Measurements from ENCODE around the gene BHLHE23. TPM values are rescaled to one million over a fixed set of nuclear protein-coding genes. Genes with fewer than 3 reads are reported as not detected.

The BHLHE23 gene
- total and polyA plus RNA-seq, 2 donors from 2014 or later: not detected

DNA sequence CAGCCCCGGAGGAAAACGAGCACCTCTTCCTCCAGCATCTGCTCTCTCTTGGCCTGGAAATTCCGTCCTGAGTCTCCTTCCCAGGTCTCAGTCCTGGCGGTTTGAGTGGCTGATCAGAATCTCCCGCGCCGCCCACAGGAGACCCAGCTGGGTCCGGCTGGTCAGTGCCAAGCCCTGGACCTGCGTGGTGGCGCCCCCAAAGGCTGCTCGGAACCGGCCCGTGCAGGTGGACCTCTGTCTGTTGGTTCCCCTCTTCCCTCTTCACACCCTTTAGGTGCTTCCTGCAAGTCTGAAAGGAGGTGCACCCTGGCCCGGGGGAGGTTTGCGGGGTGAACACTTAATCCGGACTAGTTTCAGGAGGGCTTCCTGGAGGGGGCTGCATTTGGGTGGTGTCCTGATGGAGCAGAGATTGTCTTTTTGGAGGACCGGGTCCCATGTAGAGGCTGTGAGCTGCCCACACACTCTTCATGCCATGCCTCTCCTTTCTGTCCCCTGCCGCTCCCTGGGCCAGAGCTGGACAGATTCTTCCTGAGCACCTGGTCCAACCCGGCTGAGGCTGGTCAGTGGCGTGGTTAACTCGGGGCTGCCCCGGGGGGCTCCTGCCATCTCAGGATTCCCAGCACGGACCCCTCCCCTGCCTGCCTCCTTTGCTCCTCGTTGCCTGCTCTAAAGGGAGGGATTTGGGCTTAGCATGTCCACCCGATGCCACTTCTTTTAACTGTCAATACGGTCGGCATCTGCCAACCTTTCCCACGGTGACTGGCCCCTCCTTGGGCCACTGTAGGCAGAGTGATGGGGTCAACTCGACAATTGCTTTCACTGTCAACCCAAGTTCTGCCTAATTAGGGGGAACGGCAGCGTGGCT lies 16.5 kb upstream of the BHLHE23 start:
- no peak overlapping the region for H3K4me3 ChIP-seq (ENCODE audit: low read length in 3 of 3)
- H3K9ac ChIP-seq (ENCODE audit: low read length in 3 of 3): no peak overlapping the region
- H3K4me1 ChIP-seq (ENCODE audit: control insufficient read depth in 2 of 3, insufficient read depth in 2 of 3, low read depth in 1 of 3, low read length in 3 of 3): no peaks in the 10 kb centered on the region
- no peaks in the 10 kb centered on the region for H3K9me3 ChIP-seq (ENCODE audit: control insufficient read depth in 2 of 3, insufficient read depth in 1 of 3, low read length in 3 of 3)
- H3K27ac ChIP-seq (ENCODE audit: low read depth in 2 of 2, low read length in 2 of 2): no peak overlapping the region
- intact Hi-C loops (cut with DNase I): no loop called here
- peaks cover 20% of the 10 kb centered on the region for H3K27me3 ChIP-seq (ENCODE audit: control insufficient read depth, insufficient read depth, low read length)
- H3K36me3 ChIP-seq (ENCODE audit: control insufficient read depth in 2 of 3, insufficient read depth in 3 of 3, low read length in 3 of 3): no peaks in the 10 kb centered on the region
- FAIRE-seq: no peak
- peak in 2 of 5 donors; percentile 30 to 42 for DNase-seq
- TF ChIP-seq, protein P1, sequence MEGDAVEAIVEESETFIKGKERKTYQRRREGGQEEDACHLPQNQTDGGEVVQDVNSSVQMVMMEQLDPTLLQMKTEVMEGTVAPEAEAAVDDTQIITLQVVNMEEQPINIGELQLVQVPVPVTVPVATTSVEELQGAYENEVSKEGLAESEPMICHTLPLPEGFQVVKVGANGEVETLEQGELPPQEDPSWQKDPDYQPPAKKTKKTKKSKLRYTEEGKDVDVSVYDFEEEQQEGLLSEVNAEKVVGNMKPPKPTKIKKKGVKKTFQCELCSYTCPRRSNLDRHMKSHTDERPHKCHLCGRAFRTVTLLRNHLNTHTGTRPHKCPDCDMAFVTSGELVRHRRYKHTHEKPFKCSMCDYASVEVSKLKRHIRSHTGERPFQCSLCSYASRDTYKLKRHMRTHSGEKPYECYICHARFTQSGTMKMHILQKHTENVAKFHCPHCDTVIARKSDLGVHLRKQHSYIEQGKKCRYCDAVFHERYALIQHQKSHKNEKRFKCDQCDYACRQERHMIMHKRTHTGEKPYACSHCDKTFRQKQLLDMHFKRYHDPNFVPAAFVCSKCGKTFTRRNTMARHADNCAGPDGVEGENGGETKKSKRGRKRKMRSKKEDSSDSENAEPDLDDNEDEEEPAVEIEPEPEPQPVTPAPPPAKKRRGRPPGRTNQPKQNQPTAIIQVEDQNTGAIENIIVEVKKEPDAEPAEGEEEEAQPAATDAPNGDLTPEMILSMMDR (IDR thresholded peaks at IDR 0.05; ENCODE audit: borderline replicate concordance, extremely low read depth, insufficient read depth): no peak

DNA sequence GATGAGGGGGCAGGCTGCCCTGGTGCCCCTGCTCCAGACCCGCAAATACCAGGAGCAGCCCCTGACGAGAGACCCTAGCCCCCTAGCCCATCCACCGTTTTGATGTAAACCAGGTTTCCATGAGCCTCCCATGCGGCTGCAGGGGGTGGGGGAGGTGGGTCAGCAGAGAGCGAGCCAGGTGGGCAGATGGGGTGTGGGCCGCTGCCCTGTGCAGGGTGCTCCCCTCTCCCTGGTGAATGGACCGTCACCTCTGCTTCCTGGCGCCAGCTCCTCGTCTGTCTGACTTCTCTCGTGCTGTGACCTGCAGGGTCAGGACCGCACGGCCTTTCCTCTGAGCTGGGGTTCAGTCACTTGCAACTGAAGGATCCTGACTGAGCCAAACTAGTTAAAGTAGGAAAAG lies 15.7 kb upstream of the BHLHE23 start:
- TF ChIP-seq, protein P1 (IDR thresholded peaks at IDR 0.05; ENCODE audit: borderline replicate concordance, extremely low read depth, insufficient read depth): no peak
- Histone ChIP-seq H3K9me3 (ENCODE audit: control insufficient read depth in 2 of 3, insufficient read depth in 1 of 3, low read length in 3 of 3) (no peaks in the 10 kb centered on the region), H3K36me3 (ENCODE audit: control insufficient read depth in 2 of 3, insufficient read depth in 3 of 3, low read length in 3 of 3) (no peaks in the 10 kb centered on the region), H3K27ac (ENCODE audit: low read depth in 2 of 2, low read length in 2 of 2) (no peak overlapping the region), H3K4me3 (ENCODE audit: low read length in 3 of 3) (no peak overlapping the region), H3K27me3 (ENCODE audit: control insufficient read depth, insufficient read depth, low read length) (peaks cover 18% of the 10 kb centered on the region), H3K4me1 (ENCODE audit: control insufficient read depth in 2 of 3, insufficient read depth in 2 of 3, low read depth in 1 of 3, low read length in 3 of 3) (no peaks in the 10 kb centered on the region), H3K9ac (ENCODE audit: low read length in 3 of 3) (no peak overlapping the region)
- no peak for FAIRE-seq
- DNase-seq: peak in 2 of 5 donors; percentile 34 to 52
- intact Hi-C loops (cut with DNase I): no loop called here

DNA sequence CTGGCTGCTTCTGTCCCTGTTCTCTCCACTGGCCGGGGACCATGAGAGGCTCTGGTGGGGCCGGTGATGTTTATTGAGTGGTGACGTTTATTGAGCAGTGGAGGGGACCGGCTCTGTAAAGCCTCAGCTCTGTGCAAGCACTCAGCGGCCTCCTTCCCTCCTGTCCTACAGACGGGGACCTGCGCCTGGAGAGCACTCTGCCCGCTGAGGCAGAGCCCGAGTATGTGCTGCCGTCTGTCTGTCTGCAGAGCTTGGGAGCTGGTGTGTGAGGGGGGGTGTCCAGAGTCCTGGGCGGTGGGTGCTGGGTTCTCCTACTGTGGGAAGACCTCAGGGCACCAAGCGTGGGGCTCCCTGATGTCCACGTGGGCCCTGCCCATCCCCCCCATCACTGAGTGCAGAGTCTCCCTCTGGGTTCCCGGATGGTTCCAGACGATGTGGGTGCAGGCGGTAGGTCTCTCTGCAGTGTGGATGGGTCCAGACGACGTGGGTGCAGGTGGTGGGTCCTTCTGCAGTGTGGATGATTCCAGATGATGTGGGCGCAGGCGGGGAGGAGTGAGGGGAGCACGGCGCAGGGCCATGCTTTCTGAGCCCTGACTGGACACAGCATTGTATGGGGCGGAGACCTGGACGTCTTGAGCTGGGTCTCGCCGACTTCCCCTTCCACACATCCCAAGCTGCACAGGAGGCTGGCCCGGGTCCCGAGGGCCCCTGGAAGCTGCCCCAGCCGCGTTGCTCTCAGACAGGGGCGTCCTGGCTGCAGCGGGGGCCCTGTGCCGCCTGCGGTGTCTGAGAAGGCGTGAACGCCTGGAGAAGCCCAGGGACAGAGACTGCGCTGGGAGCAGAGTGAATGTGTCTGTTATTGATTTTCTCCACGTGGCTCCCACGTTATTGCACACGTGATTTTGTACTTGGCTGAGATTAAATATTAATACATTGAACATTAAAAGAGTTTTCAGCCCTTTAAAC lies 14.9 kb upstream of the BHLHE23 start:
- H3K27me3 ChIP-seq (ENCODE audit: control insufficient read depth, insufficient read depth, low read length): peaks cover 16% of the 10 kb centered on the region

More for the DNA sequence above, 14.9 kb upstream of the BHLHE23 start:
- Histone ChIP-seq H3K36me3 (ENCODE audit: control insufficient read depth in 2 of 3, insufficient read depth in 3 of 3, low read length in 3 of 3) (no peaks in the 10 kb centered on the region), H3K27ac (ENCODE audit: low read depth in 2 of 2, low read length in 2 of 2) (no peak overlapping the region), H3K4me3 (ENCODE audit: low read length in 3 of 3) (no peak overlapping the region), H3K9me3 (ENCODE audit: control insufficient read depth in 2 of 3, insufficient read depth in 1 of 3, low read length in 3 of 3) (no peaks in the 10 kb centered on the region), H3K4me1 (ENCODE audit: control insufficient read depth in 2 of 3, insufficient read depth in 2 of 3, low read depth in 1 of 3, low read length in 3 of 3) (no peaks in the 10 kb centered on the region), H3K9ac (ENCODE audit: low read length in 3 of 3) (no peak overlapping the region)
- intact Hi-C loops (cut with DNase I): no loop called here
- no peak for FAIRE-seq
- TF ChIP-seq, protein P1 (IDR thresholded peaks at IDR 0.05; ENCODE audit: borderline replicate concordance, extremely low read depth, insufficient read depth): no peak
- peak in 2 of 5 donors; percentile 28 to 61 for DNase-seq

Data from kidney (tissue), 14 donors.